Measurements from ENCODE around the gene NTN1.

DNA sequence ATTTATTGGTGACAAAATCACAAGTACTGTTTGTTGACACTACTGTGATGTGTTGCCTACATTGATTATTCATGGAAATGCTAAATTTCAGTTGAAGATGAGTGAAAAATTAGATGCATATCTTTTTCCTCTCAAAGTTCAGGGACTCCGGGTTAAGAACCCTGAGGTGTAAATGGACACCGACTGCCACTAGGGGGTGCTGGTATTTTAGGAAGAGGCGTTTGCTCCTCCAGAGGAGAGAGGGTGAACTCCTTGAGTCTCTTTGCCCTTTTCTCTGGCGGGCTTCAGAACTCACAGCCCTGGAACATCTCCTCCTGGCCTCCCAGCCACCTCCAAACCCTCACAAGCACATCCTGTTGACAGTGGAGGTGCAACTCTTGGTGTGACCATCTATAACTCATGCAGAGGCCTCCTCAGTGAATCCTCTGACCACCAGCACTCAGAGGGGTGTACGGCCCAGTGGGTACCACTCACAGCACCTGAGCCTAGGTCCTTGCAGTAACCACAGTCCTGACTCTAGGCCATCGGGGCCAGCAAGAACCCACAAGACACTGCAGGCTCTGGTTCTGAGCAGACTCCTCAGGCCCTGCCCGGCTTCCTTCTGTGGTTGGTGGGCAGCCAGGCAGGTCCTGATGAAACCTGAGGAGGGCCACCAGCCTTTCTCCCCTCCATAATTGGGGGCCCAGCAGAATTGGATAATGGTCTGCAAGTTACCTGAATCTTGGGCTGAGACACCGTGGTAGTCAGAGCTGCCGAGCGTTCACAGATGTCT is 29.6 kb upstream of the NTN1 start:
- TF ChIP-seq, protein P1, sequence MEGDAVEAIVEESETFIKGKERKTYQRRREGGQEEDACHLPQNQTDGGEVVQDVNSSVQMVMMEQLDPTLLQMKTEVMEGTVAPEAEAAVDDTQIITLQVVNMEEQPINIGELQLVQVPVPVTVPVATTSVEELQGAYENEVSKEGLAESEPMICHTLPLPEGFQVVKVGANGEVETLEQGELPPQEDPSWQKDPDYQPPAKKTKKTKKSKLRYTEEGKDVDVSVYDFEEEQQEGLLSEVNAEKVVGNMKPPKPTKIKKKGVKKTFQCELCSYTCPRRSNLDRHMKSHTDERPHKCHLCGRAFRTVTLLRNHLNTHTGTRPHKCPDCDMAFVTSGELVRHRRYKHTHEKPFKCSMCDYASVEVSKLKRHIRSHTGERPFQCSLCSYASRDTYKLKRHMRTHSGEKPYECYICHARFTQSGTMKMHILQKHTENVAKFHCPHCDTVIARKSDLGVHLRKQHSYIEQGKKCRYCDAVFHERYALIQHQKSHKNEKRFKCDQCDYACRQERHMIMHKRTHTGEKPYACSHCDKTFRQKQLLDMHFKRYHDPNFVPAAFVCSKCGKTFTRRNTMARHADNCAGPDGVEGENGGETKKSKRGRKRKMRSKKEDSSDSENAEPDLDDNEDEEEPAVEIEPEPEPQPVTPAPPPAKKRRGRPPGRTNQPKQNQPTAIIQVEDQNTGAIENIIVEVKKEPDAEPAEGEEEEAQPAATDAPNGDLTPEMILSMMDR (IDR thresholded peaks at IDR 0.05; ENCODE audit: poor library complexity, severe bottlenecking): peak; percentile 69
- TF ChIP-seq EP300 (conservative IDR thresholded peaks at IDR 0.05; ENCODE audit: poor library complexity, severe bottlenecking) (no peak), EZH2 (IDR thresholded peaks at IDR 0.05; ENCODE audit: borderline replicate concordance, insufficient read depth, low read length, poor library complexity, severe bottlenecking) (no peak), POLR2AphosphoS5 (IDR thresholded peaks at IDR 0.05) (no peak), TAF1 (IDR thresholded peaks at IDR 0.05; ENCODE audit: low read depth) (no peak), SMC3 (conservative IDR thresholded peaks at IDR 0.05; ENCODE audit: poor library complexity) (peak; percentile 74), RAD21 (conservative IDR thresholded peaks at IDR 0.05) (peak; percentile 75), MXI1 (conservative IDR thresholded peaks at IDR 0.05; ENCODE audit: poor library complexity, severe bottlenecking) (no peak)
- TF ChIP-seq, protein P2, sequence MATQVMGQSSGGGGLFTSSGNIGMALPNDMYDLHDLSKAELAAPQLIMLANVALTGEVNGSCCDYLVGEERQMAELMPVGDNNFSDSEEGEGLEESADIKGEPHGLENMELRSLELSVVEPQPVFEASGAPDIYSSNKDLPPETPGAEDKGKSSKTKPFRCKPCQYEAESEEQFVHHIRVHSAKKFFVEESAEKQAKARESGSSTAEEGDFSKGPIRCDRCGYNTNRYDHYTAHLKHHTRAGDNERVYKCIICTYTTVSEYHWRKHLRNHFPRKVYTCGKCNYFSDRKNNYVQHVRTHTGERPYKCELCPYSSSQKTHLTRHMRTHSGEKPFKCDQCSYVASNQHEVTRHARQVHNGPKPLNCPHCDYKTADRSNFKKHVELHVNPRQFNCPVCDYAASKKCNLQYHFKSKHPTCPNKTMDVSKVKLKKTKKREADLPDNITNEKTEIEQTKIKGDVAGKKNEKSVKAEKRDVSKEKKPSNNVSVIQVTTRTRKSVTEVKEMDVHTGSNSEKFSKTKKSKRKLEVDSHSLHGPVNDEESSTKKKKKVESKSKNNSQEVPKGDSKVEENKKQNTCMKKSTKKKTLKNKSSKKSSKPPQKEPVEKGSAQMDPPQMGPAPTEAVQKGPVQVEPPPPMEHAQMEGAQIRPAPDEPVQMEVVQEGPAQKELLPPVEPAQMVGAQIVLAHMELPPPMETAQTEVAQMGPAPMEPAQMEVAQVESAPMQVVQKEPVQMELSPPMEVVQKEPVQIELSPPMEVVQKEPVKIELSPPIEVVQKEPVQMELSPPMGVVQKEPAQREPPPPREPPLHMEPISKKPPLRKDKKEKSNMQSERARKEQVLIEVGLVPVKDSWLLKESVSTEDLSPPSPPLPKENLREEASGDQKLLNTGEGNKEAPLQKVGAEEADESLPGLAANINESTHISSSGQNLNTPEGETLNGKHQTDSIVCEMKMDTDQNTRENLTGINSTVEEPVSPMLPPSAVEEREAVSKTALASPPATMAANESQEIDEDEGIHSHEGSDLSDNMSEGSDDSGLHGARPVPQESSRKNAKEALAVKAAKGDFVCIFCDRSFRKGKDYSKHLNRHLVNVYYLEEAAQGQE (IDR thresholded peaks at IDR 0.05; ENCODE audit: borderline replicate concordance): no peak

Measured in neural cell (in vitro differentiated cells).